Common myeloid progenitor, CD34-positive (primary cell): Measurements from ENCODE around the gene MICU1.
"Not testable (repeated sequence)": the region's sequence is repeated elsewhere in the genome, so short reads cannot be mapped to it uniquely, and the experiment has no call there.

ENCODE experiments used
- CTCF ChIA-PET: fragments of 350-600 bp; sonication (Branson Sonifier 250); formaldehyde crosslinking; loops from one replicate; lab custom pipeline; 2021; ENCODE audit warnings: antibody characterized with exemption; lab: Charles Lee
- POLR2A ChIA-PET: fragments of 350-600 bp; sonication (Branson Sonifier 250); formaldehyde crosslinking; loops from one replicate; lab custom pipeline; 2021; ENCODE audit warnings: antibody characterized with exemption; lab: Charles Lee
- DNase-seq, 3 donors: peaks; one replicate each; pipeline versions ENCODE4 v3.0.0 to v3.0.0-alpha.2; 2013
- H3K27ac ChIP-seq, 2 experiments: 1 replicate in 1 of 2; 2 replicates in 1 of 2; pipeline ENCODE4 v1.7.0; 2013; ENCODE audit warnings: inconsistent platforms in 2 of 2, low read length in 2 of 2, mild to moderate bottlenecking in 2 of 2, low read depth in 1 of 2, moderate library complexity in 1 of 2; ENCODE audit not compliant: severe bottlenecking in 2 of 2, insufficient read depth in 1 of 2, poor library complexity in 1 of 2
- H3K27me3 ChIP-seq, 5 experiments: replicated peaks in 2 of 5; 1 replicate in 3 of 5; 2 replicates in 2 of 5; pipeline versions ENCODE4 v1.6.1 to v1.7.0; 2013; ENCODE audit warnings: low read length in 4 of 5, mild to moderate bottlenecking in 2 of 5, moderate library complexity in 2 of 5, inconsistent platforms in 1 of 5; ENCODE audit not compliant: insufficient read depth in 5 of 5, control insufficient read depth in 4 of 5
- H3K36me3 ChIP-seq, 4 experiments: 1 replicate in 2 of 4; 2 replicates in 2 of 4; pipeline versions ENCODE4 v1.6.1 to v1.7.0; 2013; ENCODE audit warnings: low read length in 3 of 4, control low read depth in 1 of 4, mild to moderate bottlenecking in 1 of 4; ENCODE audit not compliant: control insufficient read depth in 4 of 4, insufficient read depth in 4 of 4
- H3K4me1 ChIP-seq, 4 experiments: 1 replicate in 3 of 4; 2 replicates in 1 of 4; pipeline versions ENCODE4 v1.6.1 to v1.7.1; 2013; ENCODE audit warnings: low read length in 3 of 4, mild to moderate bottlenecking in 3 of 4, control low read depth in 1 of 4, inconsistent platforms in 1 of 4, moderate library complexity in 1 of 4; ENCODE audit not compliant: control insufficient read depth in 4 of 4, insufficient read depth in 4 of 4; ENCODE audit errors: control extremely low read depth in 1 of 4
- H3K4me3 ChIP-seq, 7 experiments: 1 replicate in 4 of 7; 2 replicates in 3 of 7; pipeline versions ENCODE4 v1.5.1 to v1.7.0; 2013; ENCODE audit warnings: mild to moderate bottlenecking in 7 of 7, low read length in 6 of 7, moderate library complexity in 6 of 7, inconsistent platforms in 2 of 7, low read depth in 2 of 7, control low read depth in 1 of 7; ENCODE audit not compliant: insufficient read depth in 4 of 7, control insufficient read depth in 1 of 7; ENCODE audit errors: extremely low read depth in 1 of 7
- H3K9me3 ChIP-seq, 5 experiments: 1 replicate in 4 of 5; 2 replicates in 1 of 5; pipeline versions ENCODE4 v1.6.1 to v1.7.1; 2013; ENCODE audit warnings: low read length in 4 of 5, mild to moderate bottlenecking in 2 of 5, inconsistent platforms in 1 of 5, low read depth in 1 of 5, moderate library complexity in 1 of 5; ENCODE audit not compliant: control insufficient read depth in 4 of 5, insufficient read depth in 2 of 5; ENCODE audit errors: control extremely low read depth in 1 of 5
- WGBS: methylation state at CpG from one replicate; pipeline ENCODE4 v1.1.5; 2013; ENCODE audit not compliant: insufficient coverage; 5-methylcytosine and 5-hydroxymethylcytosine counted together

The MICU1 gene

DNA sequence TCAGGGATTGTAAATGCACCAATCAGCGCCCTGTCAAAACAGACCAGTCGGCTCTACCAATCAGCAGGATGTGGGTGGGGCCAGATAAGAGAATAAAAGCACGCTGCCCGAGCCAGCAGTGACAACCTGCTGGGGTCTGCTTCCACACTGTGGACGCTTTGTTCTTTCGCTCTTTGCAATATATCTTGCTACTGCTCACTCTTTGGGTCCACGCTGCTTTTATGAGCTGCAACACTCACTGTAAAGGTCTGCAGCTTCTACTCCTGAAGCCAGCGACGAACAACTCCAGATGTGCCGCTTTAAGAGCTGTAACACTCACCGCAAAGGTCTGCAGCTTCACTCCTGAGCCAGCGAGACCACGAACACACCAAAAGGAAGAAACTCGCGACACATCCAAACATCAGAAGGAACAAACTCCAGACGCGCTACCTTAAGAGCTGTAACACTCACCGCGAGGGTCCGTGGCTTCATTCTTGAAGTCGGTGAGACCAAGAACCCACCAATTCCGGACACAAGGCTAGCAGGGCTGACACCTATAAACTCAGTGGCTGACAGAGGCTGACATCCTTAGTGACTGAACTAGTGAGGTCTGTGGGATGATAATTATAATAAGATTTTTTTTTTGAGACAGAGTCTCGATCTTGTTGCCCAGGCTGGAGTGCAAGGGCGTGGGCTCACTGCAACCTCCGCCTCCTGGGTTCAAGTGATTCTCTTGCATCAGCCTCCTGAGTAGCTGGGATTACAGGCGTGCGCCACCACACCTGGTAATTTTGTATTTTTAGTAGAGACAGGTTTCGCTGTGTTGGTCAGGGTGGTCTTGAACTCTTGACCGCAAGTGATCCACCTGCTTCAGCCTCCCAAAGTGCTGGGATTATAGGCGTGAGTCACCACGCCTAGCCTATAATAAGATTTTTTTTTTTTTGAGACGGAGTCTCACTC, 298.9 kb downstream of the MICU1 start:
- not testable (repeated sequence) for H3K36me3 ChIP-seq, H3K9me3 ChIP-seq, H3K27me3 ChIP-seq, H3K27ac ChIP-seq
- peak in 2 of 3 donors; percentile 56 to 60 for DNase-seq
- H3K4me1 ChIP-seq, result peaks cover 16 to 88% (median 84%) of the 10 kb centered on the region in 4 experiments
- CTCF ChIA-PET, result interaction anchor here (0.7 to 21.0 kb wide), 16 partner anchors 10 to 201 kb away, joined by 3 to 242 read pairs (median 4); partner anchors contain the start of gene DDIT4
- H3K4me3 ChIP-seq, result peak overlapping the region in 2 of 7 experiments; percentile 19 to 48
- WGBS, result 55% methylated on average over 28 of the region's 32 CpGs
- POLR2A ChIA-PET, result interaction anchor here (0.8 to 1.2 kb wide), 2 partner anchors 18 to 30 kb away, joined by 3 to 5 read pairs; no protein-coding TSS in a partner anchor

DNA sequence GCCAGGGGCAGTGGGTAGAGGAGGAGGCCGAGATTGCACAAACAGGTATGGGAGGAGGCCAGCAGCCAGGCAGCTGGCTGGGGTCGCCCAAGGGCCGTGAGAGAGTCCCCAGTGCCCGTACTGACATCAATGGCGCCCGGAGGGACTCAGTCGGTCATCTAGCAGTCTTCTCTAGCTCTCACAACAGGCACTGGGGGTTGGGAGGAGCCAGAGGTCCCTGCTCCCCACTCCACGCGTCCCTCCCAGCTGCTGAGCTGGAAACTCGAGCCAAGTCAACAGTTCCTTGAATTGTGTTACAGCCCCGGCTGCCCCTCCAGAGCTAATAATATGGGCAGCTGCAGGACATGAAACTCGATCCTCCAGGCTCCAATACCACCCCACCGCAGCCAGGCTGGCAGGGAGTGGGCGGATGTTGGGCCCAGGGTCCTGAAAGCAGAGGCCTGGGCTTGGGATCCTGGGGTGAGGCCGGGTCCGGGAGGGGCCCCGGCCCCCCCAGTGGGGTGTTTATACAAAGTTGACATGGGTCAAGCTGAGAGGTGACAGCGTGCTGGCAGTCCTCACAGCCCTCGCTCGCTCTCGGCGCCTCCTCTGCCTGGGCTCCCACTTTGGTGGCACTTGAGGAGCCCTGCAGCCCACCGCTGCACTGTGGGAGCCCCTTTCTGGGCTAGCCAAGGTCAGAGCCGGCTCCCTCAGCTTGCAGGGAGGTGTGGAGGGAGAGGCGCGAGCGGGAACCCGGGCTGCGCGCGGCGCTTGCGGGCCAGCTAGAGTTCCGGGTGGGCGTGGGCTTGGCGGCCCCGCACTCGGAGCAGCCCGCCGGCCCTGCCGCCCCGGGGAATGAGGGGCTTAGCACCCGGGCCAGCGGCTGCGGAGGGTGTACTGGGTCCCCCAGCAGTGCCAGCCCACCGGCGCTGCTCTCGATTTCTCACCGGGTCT, 300.4 kb downstream of the MICU1 start:
- H3K36me3 ChIP-seq, H3K27me3 ChIP-seq, DNase-seq, H3K27ac ChIP-seq, H3K9me3 ChIP-seq, H3K4me3 ChIP-seq: not testable (repeated sequence)
- POLR2A ChIA-PET, result interaction anchor here (0.8 to 1.4 kb wide), 2 partner anchors 13 to 52 kb away, joined by 3 to 4 read pairs; partner anchors contain the start of gene DDIT4
- CTCF ChIA-PET, result interaction anchor here (0.9 to 21.0 kb wide), 6 partner anchors 12 to 200 kb away, joined by 4 to 242 read pairs (median 10); no protein-coding TSS in a partner anchor
- WGBS, result 96% methylated on average over 40 of the region's 49 CpGs
- H3K4me1 ChIP-seq, result peaks cover 9 to 90% (median 85%) of the 10 kb centered on the region in 4 experiments

DNA sequence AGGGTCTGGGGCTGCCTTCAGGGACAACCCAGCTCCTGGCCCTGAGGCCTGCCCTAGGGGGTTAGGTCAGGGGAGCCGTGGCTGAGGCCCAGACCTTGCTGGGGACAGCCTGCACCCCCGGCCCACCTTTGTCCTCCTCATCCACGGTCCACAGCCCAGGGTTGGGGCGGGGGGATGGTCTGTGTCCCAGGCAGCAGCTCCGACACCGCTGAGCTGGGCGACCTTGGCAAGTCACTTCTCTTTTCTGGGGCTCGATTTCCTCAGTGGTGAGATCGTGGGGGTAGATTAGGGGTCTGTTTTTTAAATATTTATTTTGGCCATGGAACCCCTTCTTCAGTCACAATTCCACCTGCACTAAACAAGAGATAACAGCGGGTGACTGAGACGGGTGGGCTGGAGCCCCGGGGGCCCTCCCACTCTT, 302.1 kb downstream of the MICU1 start:
- CTCF ChIA-PET, result interaction anchor here (5.0 to 21.0 kb wide), 3 partner anchors 14 to 47 kb away, joined by 21 to 242 read pairs (median 51); partner anchors contain the start of gene DDIT4
- Histone ChIP-seq H3K27me3 (no peaks in the 10 kb centered on the region), H3K9me3 (no peaks in the 10 kb centered on the region), H3K4me1 (peaks cover 8 to 88% (median 85%) of the 10 kb centered on the region in 4 experiments), H3K27ac (peak overlapping the region in 1 of 2 experiments; percentile 71), H3K4me3 (peak overlapping the region in 4 of 7 experiments; percentile 4 to 52 (median 43)), H3K36me3 (no peaks in the 10 kb centered on the region)
- POLR2A ChIA-PET, result interaction anchor here (0.6 to 1.7 kb wide), 3 partner anchors 20 to 67 kb away, joined by 3 read pairs; no protein-coding TSS in a partner anchor
- DNase-seq, result peak in 2 of 3 donors; percentile 86 to 90
- WGBS, result 5% methylated on average over 3 of the region's 12 CpGs

DNA sequence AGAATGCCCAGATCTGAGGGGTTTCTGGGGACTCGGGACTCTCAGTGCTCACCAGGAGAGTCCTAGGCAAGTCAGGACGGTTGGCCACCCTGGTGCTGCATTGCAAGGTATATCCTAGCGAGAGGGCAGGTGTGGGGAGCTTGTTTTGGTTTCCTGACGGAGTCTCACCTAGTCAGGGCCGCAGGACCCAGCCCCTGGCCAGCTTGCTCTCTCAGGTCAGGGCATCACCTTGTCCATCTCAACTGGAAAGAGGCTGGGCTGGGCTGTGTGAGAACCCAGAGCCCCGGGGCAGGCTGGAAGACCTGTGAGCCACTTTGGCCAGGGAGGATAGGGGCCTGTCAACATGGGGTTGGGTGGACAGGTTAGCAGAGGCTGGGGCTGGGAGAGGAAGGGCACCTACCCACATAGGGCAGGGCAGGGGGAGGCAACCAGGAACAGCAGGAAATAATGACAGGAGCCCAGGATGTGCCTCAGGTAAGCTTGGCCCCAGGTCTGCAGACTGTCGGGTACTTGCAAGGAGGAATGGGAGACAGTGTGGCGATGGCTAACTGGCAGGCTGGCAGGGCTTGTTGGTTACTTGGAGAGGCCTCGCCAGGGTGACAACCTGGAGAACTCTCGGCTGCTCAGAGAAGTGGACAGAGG, 302.6 kb downstream of the MICU1 start:
- Histone ChIP-seq H3K36me3 (no peaks in the 10 kb centered on the region), H3K4me1 (peaks cover 13 to 88% (median 85%) of the 10 kb centered on the region in 4 experiments), H3K9me3 (no peaks in the 10 kb centered on the region), H3K27ac (peak overlapping the region in 1 of 2 experiments; percentile 94), H3K4me3 (peak overlapping the region in 2 of 7 experiments; percentile 48 to 52), H3K27me3 (no peaks in the 10 kb centered on the region)
- no peak for DNase-seq
- ChIA-PET CTCF (interaction anchor here (0.9 to 21.0 kb wide), 9 partner anchors 15 to 197 kb away, joined by 3 to 242 read pairs (median 5); partner anchors contain the start of gene DDIT4), POLR2A (interaction anchor here (0.9 to 1.7 kb wide), 3 partner anchors 26 to 66 kb away, joined by 3 read pairs; no protein-coding TSS in a partner anchor)
- 83% methylated on average over 10 of the region's 10 CpGs for WGBS

DNA sequence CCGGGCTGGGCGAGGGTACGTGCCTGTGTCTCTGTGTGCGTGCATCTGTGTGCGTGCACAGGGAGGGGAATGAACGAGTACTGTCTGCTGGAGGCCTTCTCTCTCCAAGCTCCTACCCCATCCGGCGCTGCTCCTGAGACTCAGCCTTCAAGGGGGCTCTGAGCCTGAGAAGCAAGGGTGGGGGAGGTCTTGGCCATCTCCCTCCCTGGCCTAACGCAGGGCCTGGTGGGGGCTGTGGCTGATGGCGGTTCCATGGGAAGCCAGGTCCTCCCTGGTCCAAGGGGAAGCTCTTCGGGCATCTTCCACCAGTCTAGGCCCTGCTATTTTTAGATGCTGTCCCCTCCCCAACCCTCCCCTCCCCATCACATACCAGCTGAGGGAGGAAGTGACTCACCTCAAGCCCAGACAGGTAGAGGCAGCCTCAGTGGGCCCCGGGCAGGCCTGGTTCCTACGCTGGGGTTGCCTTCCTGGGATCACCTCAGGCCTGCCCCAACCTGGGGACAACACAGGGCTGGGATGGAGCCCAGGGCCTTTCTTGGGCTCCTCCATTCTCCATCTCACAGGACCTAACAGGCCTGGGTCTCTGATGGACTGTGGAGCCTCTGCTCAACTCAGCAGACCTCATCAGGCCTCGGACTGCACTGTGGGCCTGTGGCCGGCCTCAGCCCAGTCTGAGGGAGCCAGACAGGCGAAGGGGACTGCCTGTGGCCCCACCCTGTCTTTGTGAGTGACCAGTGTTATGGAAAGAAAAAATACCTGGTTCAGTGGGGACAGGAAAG, 303.4 kb downstream of the MICU1 start:
- Histone ChIP-seq H3K4me1 (peaks cover 13 to 87% (median 84%) of the 10 kb centered on the region in 4 experiments), H3K36me3 (no peaks in the 10 kb centered on the region), H3K27ac (peak overlapping the region in 1 of 2 experiments; percentile 94), H3K4me3 (no peak overlapping the region), H3K9me3 (no peaks in the 10 kb centered on the region), H3K27me3 (no peaks in the 10 kb centered on the region)
- DNase-seq, result no peak
- 89% methylated on average over 11 of the region's 16 CpGs for WGBS
- ChIA-PET CTCF (interaction anchor here (0.9 to 21.0 kb wide), 11 partner anchors 14 to 196 kb away, joined by 3 to 242 read pairs (median 5); partner anchors contain the start of gene DDIT4), POLR2A (interaction anchor here (0.9 to 3.6 kb wide), 4 partner anchors 9 to 65 kb away, joined by 3 to 16 read pairs (median 8); partner anchors contain the start of gene DDIT4)
